ENCODE measurements around the gene RNF181.

- no peak for TF ChIP-seq CTCF (IDR thresholded peaks at IDR 0.05)
- no peak for TF ChIP-seq POLR2A (IDR thresholded peaks at IDR 0.05)
- TF ChIP-seq POLR2AphosphoS5 (IDR thresholded peaks at IDR 0.05): no peak
Measured at GRCh38 chr2:85545780-85546240, 49.7 kb upstream of the RNF181 start.
